HepG2 (cell line): ENCODE measurements around the gene TRIM28. TPM values are rescaled to one million over a fixed set of nuclear protein-coding genes. Genes with fewer than 3 reads are reported as not detected.
"Not testable (repeated sequence)": the region's sequence is repeated elsewhere in the genome, so short reads cannot be mapped to it uniquely, and the experiment has no call there.

Source experiments
- ATAC-seq: fragments of 200-7000 bp; cut with Tn5 transposase; 3 replicates; pipeline ENCODE4 v1.9.1; 2020; ENCODE audit warnings: mild to moderate bottlenecking, moderate library complexity
- BruUV-seq: library from RNA; stranded (reverse); fragments of 400-500 nt; replicated peaks from 2 replicates; lab custom pipeline; 2021; lab: Mats Ljungman, UMichigan
- CTCF ChIA-PET: fragments of 300-600 bp; formaldehyde crosslinking; extraction: SDS; loops from one replicate; lab custom pipeline; 2021; ENCODE audit warnings: low total read pairs, inconsistent platforms, low intra/inter-chr PET ratio; lab: Yijun Ruan, JAX
- POLR2A ChIA-PET: fragments of 350-600 bp; sonication (Branson Sonifier 250); formaldehyde crosslinking; loops from one replicate; lab custom pipeline; 2020; ENCODE audit warnings: antibody characterized with exemption, inconsistent platforms; lab: Yijun Ruan, JAX
- DNase-seq: peaks from one replicate; pipeline ENCODE4 v3.0.0-alpha.2; 2015; ENCODE audit warnings: low spot score
- FAIRE-seq: peaks from 3 replicates; lab custom pipeline; 2011; peaks lifted over from hg19 to GRCh38; lab: Jason Lieb, UNC
- H2AFZ ChIP-seq: one replicate; pipeline ENCODE4 v1.6.1; 2011; ENCODE audit warnings: low read length, inconsistent platforms
- H3K27ac ChIP-seq: fragments of 300-600 bp; 3 replicates; pipeline ENCODE4 v1.8.0; 2011; ENCODE audit warnings: mixed run types, mild to moderate bottlenecking, mixed read lengths, low read length, inconsistent platforms; ENCODE audit not compliant: insufficient read depth; ENCODE audit errors: extremely low read length
- H3K27me3 ChIP-seq, 2 experiments: fragments of 200-600 bp in 1 of 2; 2 replicates in 1 of 2; 3 replicates in 1 of 2; pipeline versions ENCODE4 v1.6.0 to v1.8.0; 2011; ENCODE audit warnings: low read length in 2 of 2, mild to moderate bottlenecking in 2 of 2, moderate library complexity in 2 of 2, inconsistent platforms in 1 of 2; ENCODE audit not compliant: insufficient read depth in 2 of 2, control insufficient read depth in 1 of 2
- H3K36me3 ChIP-seq, 2 experiments: fragments of 200-600 bp in 1 of 2; replicated peaks in 1 of 2; 2 replicates in 1 of 2; 3 replicates in 1 of 2; pipeline versions ENCODE4 v1.5.1 to v1.8.0; 2011; ENCODE audit warnings: low read length in 2 of 2, inconsistent platforms in 1 of 2; ENCODE audit not compliant: insufficient read depth in 2 of 2, control insufficient read depth in 1 of 2
- H3K4me1 ChIP-seq: 2 replicates; pipeline ENCODE4 v1.5.1; 2012; ENCODE audit warnings: low read length, inconsistent platforms; ENCODE audit not compliant: insufficient read depth
- H3K4me2 ChIP-seq: 2 replicates; pipeline ENCODE4 v1.6.0; 2011; ENCODE audit warnings: low read depth, low read length, inconsistent platforms
- H3K4me3 ChIP-seq, 3 experiments: fragments of 200-600 bp in 1 of 3; sonication (generic), shearing (Covaris generic) in 1 of 3; replicated peaks in 1 of 3; 2 replicates each; pipeline ENCODE4 v1.5.1; 2011 to 2016; ENCODE audit warnings: low read length in 3 of 3, inconsistent platforms in 2 of 3, low read depth in 2 of 3, mild to moderate bottlenecking in 2 of 3, control low read depth in 1 of 3, mixed read lengths in 1 of 3; ENCODE audit not compliant: insufficient read depth in 1 of 3
- H3K79me2 ChIP-seq: one replicate; pipeline ENCODE4 v1.6.1; 2011; ENCODE audit warnings: low read length, inconsistent platforms; ENCODE audit not compliant: insufficient read depth
- H3K9ac ChIP-seq: 2 replicates; pipeline ENCODE4 v1.6.0; 2011; ENCODE audit warnings: mild to moderate bottlenecking, low read depth, low read length, inconsistent platforms; ENCODE audit not compliant: insufficient read depth
- H3K9me3 ChIP-seq: 2 replicates; pipeline ENCODE4 v1.5.1; 2012; ENCODE audit warnings: mild to moderate bottlenecking, low read length
- H4K20me1 ChIP-seq: 2 replicates; pipeline ENCODE4 v1.6.0; 2011; ENCODE audit warnings: inconsistent platforms, mild to moderate bottlenecking, low read length, moderate library complexity; ENCODE audit not compliant: insufficient read depth
- ATF2 ChIP-seq: sonication (generic); formaldehyde crosslinking; IDR thresholded peaks from 2 replicates; pipeline ENCODE4 v1.4.0; 2020; ENCODE audit warnings: missing genetic modification reagents
- ELF1 ChIP-seq: sonication (generic); formaldehyde crosslinking; IDR thresholded peaks from 2 replicates; pipeline ENCODE4 v1.4.0; 2020; ENCODE audit warnings: missing genetic modification reagents
- HMGXB4 ChIP-seq, 2 experiments: sonication (generic) in 1 of 2; formaldehyde crosslinking in 1 of 2; IDR thresholded peaks; 2 replicates each; pipeline versions ENCODE4 v1.4.0 to v1.6.1; 2018 to 2020; ENCODE audit warnings: missing genetic modification reagents in 2 of 2, borderline replicate concordance in 1 of 2, low read depth in 1 of 2, mild to moderate bottlenecking in 1 of 2, missing biosample characterization in 1 of 2
- HNF4A ChIP-seq: sonication (generic); formaldehyde crosslinking; IDR thresholded peaks from 2 replicates; pipeline ENCODE4 v1.4.0; 2020; ENCODE audit warnings: missing genetic modification reagents
- HNF4G ChIP-seq, 2 experiments: sonication (generic) in 1 of 2; formaldehyde crosslinking in 1 of 2; IDR thresholded peaks; 2 replicates each; pipeline versions ENCODE4 v1.4.0 to v1.6.1; 2011 to 2020; ENCODE audit warnings: borderline replicate concordance in 2 of 2, low read depth in 2 of 2, mild to moderate bottlenecking in 2 of 2, low read length in 1 of 2, missing genetic modification reagents in 1 of 2, moderate library complexity in 1 of 2
- IRX3 ChIP-seq: sonication (generic); formaldehyde crosslinking; IDR thresholded peaks from 2 replicates; pipeline ENCODE4 v1.8.1; 2023; ENCODE audit warnings: mild to moderate bottlenecking, low read depth, missing genetic modification reagents, borderline replicate concordance
- ZNF687 ChIP-seq: sonication (generic); formaldehyde crosslinking; IDR thresholded peaks from 2 replicates; pipeline ENCODE4 v1.5.1; 2020; ENCODE audit warnings: mild to moderate bottlenecking, missing genetic modification reagents, moderate library complexity
- WGBS: methylation state at CpG from one replicate; pipeline ENCODE4 v1.1.6; 2017; ENCODE audit warnings: low lambda C conversion rate; 5-methylcytosine and 5-hydroxymethylcytosine counted together
- in situ Hi-C: cut with HindIII; loops from 2 replicates; pipeline ENCODE4 v1.10.0; 2017; ENCODE audit warnings: low pct_unique_long_range_greater_than_20kb; ENCODE audit not compliant: extremely low pct_ligation_motif_present
- intact Hi-C: fragments of 100-400 bp; cut with micrococcal nuclease; formaldehyde crosslinking; loops from one replicate; pipeline ENCODE4 v1.10.0; 2022; ENCODE audit not compliant: unreplicated experiment
- polyA plus RNA-seq, 8 experiments: library from polyadenylated mRNA; depleted of rRNA in 3 of 8; stranded (reverse) in 7 of 8; unstranded in 1 of 8; fragments of >200 nt; fragmentation: Illumina TruSeq in 4 of 8; extraction: Trizol in 4 of 8; gene quantifications; 2 replicates each; pipeline versions ENCODE4 v1.2.1 to v1.2.3, GENCODE V29; 2011 to 2016; ENCODE audit warnings: low read depth in 4 of 8, missing spikeins in 1 of 8, mixed read lengths in 1 of 8; ENCODE audit not compliant: insufficient read depth in 1 of 8
- total RNA-seq, 5 experiments: library from RNA; depleted of rRNA; stranded (reverse); fragments of >200 nt; fragmentation: Illumina TruSeq; extraction: Trizol; gene quantifications; 2 replicates each; pipeline ENCODE4 v1.2.3, GENCODE V29; 2016; ENCODE audit warnings: low read depth in 1 of 5

TRIM28 gene
- total and polyA plus RNA-seq, 2 of the 13 experiments (the other 11 are each of a cell fraction or from before 2014, with no cell fraction given) = 361 to 439 TPM

GRCh38 chr19:58507602-58508223, 36.2 kb upstream of the TRIM28 start:
- FAIRE-seq; H2AFZ ChIP-seq; H3K27me3 ChIP-seq; in situ Hi-C loops; ATAC-seq; H3K4me3 ChIP-seq; H3K27ac ChIP-seq; H3K9me3 ChIP-seq; DNase-seq; H3K9ac ChIP-seq; H3K79me2 ChIP-seq; H3K36me3 ChIP-seq; H3K4me2 ChIP-seq; H4K20me1 ChIP-seq; CTCF ChIA-PET; BruUV-seq; intact Hi-C loops; TF ChIP-seq HNF4G (CRISPR knock-in tag; IDR thresholded peaks at IDR 0.05; ENCODE audit: borderline replicate concordance, low read depth): not testable (repeated sequence)
- TF ChIP-seq HNF4A (CRISPR knock-in tag) (peak; percentile 40; the same call in 1 of the 2 replicates), HNF4G (IDR thresholded peaks at IDR 0.05; ENCODE audit: borderline replicate concordance, low read depth, low read length) (peak; percentile 20; the same call in 1 of the 2 replicates)
- peaks cover 36% of the 10 kb centered on the region for H3K4me1 ChIP-seq
- POLR2A ChIA-PET = interaction anchor here (1.0 kb wide), 1 partner anchor 8 kb away, joined by 3 read pairs; no protein-coding TSS in a partner anchor
- WGBS = 85% methylated on average over 7 of the region's 8 CpGs

GRCh38 chr19:58509731-58510083, 34.2 kb upstream of the TRIM28 start:
- in situ Hi-C loops = no loop called here
- POLR2A ChIA-PET = interaction anchor here (0.5 to 5.8 kb wide), 6 partner anchors 10 to 147 kb away, joined by 3 to 44 read pairs (median 6); partner anchors contain the start of genes CHMP2A, TRIM28, ZBTB45 and ZNF497
- no peak overlapping the region for H2AFZ ChIP-seq
- peaks cover 5% of the 10 kb centered on the region for H3K79me2 ChIP-seq
- no peaks in the 10 kb centered on the region; a peak in 1 of 5 replicates for H3K27me3 ChIP-seq
- CTCF ChIA-PET = no interaction called here
- intact Hi-C loops = no loop called here
- peak overlapping the region; percentile 60 for H3K9ac ChIP-seq
- peaks cover 51% of the 10 kb centered on the region for H3K4me1 ChIP-seq
- H3K36me3 ChIP-seq = no peaks in the 10 kb centered on the region
- H3K9me3 ChIP-seq = no peaks in the 10 kb centered on the region
- FAIRE-seq (no peak), ATAC-seq (no peak; the same call in 2 of the 3 replicates), DNase-seq (no peak)
- peak overlapping the region in 1 of 3 experiments; percentile 54; a peak in 3 of 6 replicates for H3K4me3 ChIP-seq
- 5% methylated on average over 9 of the region's 11 CpGs for WGBS
- no peaks in the 10 kb centered on the region for H4K20me1 ChIP-seq
- peak overlapping the region; percentile 79 for H3K27ac ChIP-seq
- H3K4me2 ChIP-seq = peak overlapping the region; percentile 85
- no TSS peak for BruUV-seq
- TF ChIP-seq ATF2 (CRISPR knock-in tag) = no peak
- TF ChIP-seq HMGXB4 (CRISPR knock-in tag; IDR thresholded peaks at IDR 0.05; ENCODE audit: borderline replicate concordance in 1 of 2, low read depth in 1 of 2) = 0 out of 4 replicates have a peak, but pooled peaks of 1 of the 2 experiments have one; percentile 4
- peak; percentile 72 for TF ChIP-seq ZNF687 (CRISPR knock-in tag)
- 0 out of 2 replicates have a peak, but pooled peaks have one; percentile 1 for TF ChIP-seq ELF1
- 0 out of 2 replicates have a peak, but pooled peaks have one; percentile 25 for TF ChIP-seq IRX3
